ENCODE results near the gene ADGRG4. TPM values are rescaled to one million over a fixed set of nuclear protein-coding genes. Genes with fewer than 3 reads are reported as not detected.
A peak's percentile ranks its signal among the peaks of the same experiment; 100 is the strongest.

ADGRG4 gene
- total and polyA plus RNA-seq, 2 donors from 2014 or later = 0.13 TPM; not detected in 1

DNA sequence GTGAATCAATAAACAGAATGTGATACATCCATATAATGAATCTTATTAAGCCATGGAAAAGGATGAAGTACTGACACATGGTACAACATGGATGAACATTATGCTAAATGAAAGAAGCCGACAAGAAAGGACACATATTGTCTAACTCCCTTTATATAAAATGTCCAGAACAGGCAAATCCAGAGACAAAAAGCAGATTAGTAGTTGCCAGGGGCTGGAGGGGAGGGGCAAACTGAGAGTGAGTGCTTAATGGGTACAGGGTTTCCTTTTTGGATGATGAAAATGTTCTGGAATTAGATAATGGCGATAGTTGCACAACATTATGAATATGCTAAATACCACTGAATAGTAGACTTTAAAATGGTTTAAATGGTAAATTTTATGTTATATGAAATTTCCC lies 17.4 kb downstream of the ADGRG4 start:
- no peak for TF ChIP-seq CTCF (IDR thresholded peaks at IDR 0.05; ENCODE audit: borderline replicate concordance, extremely low read depth, insufficient read depth)
- no peaks in the 10 kb centered on the region for H3K36me3 ChIP-seq (ENCODE audit: control insufficient read depth in 2 of 3, insufficient read depth in 3 of 3, low read length in 3 of 3)
- no peak for FAIRE-seq

DNA sequence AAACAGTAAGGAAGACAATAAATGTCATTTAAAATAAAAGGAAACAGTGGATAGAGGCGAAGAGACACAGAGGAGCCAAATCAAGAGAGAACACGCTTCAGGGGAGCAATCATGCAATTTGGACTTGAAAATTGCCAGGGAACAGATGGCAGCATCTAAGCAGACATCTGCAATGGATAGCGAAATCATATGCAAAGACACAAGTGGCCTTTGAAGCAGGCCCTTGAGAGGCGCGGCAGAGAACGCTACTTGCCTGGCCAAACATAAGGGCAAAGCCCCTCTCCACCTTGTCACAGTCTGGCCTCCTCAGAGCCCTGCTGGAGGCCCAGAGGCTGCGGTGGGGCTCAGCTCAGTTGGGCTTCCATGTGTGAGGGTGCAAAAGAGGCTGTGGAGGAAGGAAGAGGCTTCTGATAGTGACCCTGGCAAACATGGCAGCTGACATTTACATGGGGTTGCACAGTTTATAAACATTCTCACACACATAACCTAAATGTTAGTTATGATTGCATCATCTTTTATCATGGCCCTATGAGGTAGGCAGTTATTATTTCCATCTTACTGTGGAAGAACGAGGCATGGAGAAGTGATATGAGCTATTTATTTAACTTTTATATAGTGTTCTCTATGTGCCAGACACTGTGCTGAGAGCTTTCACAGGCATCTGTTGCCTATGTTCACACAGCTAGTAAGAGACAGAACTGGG lies 18.3 kb downstream of the ADGRG4 start:
- DNase-seq = no peak
- no peaks in the 10 kb centered on the region for H3K27me3 ChIP-seq (ENCODE audit: control insufficient read depth, insufficient read depth, low read length)
- H3K4me3 ChIP-seq (ENCODE audit: low read length in 3 of 3) = no peak overlapping the region
- H3K36me3 ChIP-seq (ENCODE audit: control insufficient read depth in 2 of 3, insufficient read depth in 3 of 3, low read length in 3 of 3) = no peaks in the 10 kb centered on the region
- intact Hi-C loops (cut with DNase I) = no loop called here
- H3K9me3 ChIP-seq (ENCODE audit: control insufficient read depth in 2 of 3, insufficient read depth in 1 of 3, low read length in 3 of 3) = no peaks in the 10 kb centered on the region
- no peaks in the 10 kb centered on the region for H3K4me1 ChIP-seq (ENCODE audit: control insufficient read depth in 2 of 3, insufficient read depth in 2 of 3, low read depth in 1 of 3, low read length in 3 of 3)
- FAIRE-seq = no peak
- H3K27ac ChIP-seq (ENCODE audit: low read depth in 2 of 2, low read length in 2 of 2) = no peak overlapping the region
- no peak for TF ChIP-seq CTCF (IDR thresholded peaks at IDR 0.05; ENCODE audit: borderline replicate concordance, extremely low read depth, insufficient read depth)
- H3K9ac ChIP-seq (ENCODE audit: low read length in 3 of 3) = no peak overlapping the region

More for the DNA sequence above, 17.4 kb downstream of the ADGRG4 start:
- Histone ChIP-seq H3K27ac (ENCODE audit: low read depth in 2 of 2, low read length in 2 of 2) (no peak overlapping the region), H3K9me3 (ENCODE audit: control insufficient read depth in 2 of 3, insufficient read depth in 1 of 3, low read length in 3 of 3) (no peaks in the 10 kb centered on the region), H3K9ac (ENCODE audit: low read length in 3 of 3) (no peak overlapping the region), H3K4me1 (ENCODE audit: control insufficient read depth in 2 of 3, insufficient read depth in 2 of 3, low read depth in 1 of 3, low read length in 3 of 3) (no peaks in the 10 kb centered on the region), H3K27me3 (ENCODE audit: control insufficient read depth, insufficient read depth, low read length) (no peaks in the 10 kb centered on the region), H3K4me3 (ENCODE audit: low read length in 3 of 3) (no peak overlapping the region)
- no peak for DNase-seq
- intact Hi-C loops (cut with DNase I) = no loop called here

DNA sequence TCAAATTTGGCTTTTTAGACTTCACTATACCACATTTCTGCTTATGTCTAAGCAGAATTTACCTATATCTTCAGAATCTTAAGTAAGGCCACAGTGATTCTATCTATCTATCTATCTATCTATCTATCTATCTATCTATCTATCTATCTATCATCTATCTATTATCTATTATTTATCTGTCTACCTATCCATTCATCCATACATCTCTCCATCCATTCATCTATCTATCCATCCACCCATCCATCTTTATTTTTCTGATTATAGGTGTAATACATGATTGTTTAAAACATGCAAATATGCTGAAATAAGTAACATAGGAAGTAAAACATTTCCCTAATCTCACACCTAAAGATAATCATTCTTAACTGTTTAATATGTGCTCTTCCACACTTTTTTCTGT lies 18.8 kb downstream of the ADGRG4 start:
- H3K4me3 ChIP-seq (ENCODE audit: low read length in 3 of 3) = no peak overlapping the region
- H3K27me3 ChIP-seq (ENCODE audit: control insufficient read depth, insufficient read depth, low read length) = no peaks in the 10 kb centered on the region
- H3K36me3 ChIP-seq (ENCODE audit: control insufficient read depth in 2 of 3, insufficient read depth in 3 of 3, low read length in 3 of 3) = no peaks in the 10 kb centered on the region
- no peak for TF ChIP-seq CTCF (IDR thresholded peaks at IDR 0.05; ENCODE audit: borderline replicate concordance, extremely low read depth, insufficient read depth)
- DNase-seq = no peak
- no peaks in the 10 kb centered on the region for H3K9me3 ChIP-seq (ENCODE audit: control insufficient read depth in 2 of 3, insufficient read depth in 1 of 3, low read length in 3 of 3)
- H3K27ac ChIP-seq (ENCODE audit: low read depth in 2 of 2, low read length in 2 of 2) = no peak overlapping the region
- intact Hi-C loops (cut with DNase I) = no loop called here
- H3K9ac ChIP-seq (ENCODE audit: low read length in 3 of 3) = no peak overlapping the region
- H3K4me1 ChIP-seq (ENCODE audit: control insufficient read depth in 2 of 3, insufficient read depth in 2 of 3, low read depth in 1 of 3, low read length in 3 of 3) = no peaks in the 10 kb centered on the region
- peak; percentile 77 for FAIRE-seq

DNA sequence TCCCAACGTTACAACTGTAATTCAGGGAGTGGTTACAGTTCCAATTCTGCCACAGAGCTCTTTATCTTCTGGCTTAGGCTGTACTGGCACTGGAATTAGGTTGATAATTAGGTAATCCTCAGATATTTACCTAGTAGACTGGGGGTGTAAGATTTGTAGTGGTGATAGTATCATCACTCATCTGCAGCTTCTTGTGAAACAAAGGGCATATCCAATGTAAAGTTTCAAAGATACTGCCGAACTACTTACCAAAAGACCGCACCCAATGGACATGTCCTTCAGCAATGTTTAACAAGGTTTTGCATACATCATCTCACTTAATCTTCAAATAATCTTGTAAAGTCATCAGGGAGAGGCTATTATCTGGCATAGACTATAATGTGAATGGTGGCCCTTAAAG lies 20.8 kb downstream of the ADGRG4 start:
- Histone ChIP-seq H3K9me3 (ENCODE audit: control insufficient read depth in 2 of 3, insufficient read depth in 1 of 3, low read length in 3 of 3) (no peaks in the 10 kb centered on the region), H3K27me3 (ENCODE audit: control insufficient read depth, insufficient read depth, low read length) (no peaks in the 10 kb centered on the region), H3K9ac (ENCODE audit: low read length in 3 of 3) (no peak overlapping the region), H3K36me3 (ENCODE audit: control insufficient read depth in 2 of 3, insufficient read depth in 3 of 3, low read length in 3 of 3) (no peaks in the 10 kb centered on the region), H3K4me1 (ENCODE audit: control insufficient read depth in 2 of 3, insufficient read depth in 2 of 3, low read depth in 1 of 3, low read length in 3 of 3) (no peaks in the 10 kb centered on the region), H3K4me3 (ENCODE audit: low read length in 3 of 3) (no peak overlapping the region), H3K27ac (ENCODE audit: low read depth in 2 of 2, low read length in 2 of 2) (no peak overlapping the region)
- FAIRE-seq = no peak
- no peak for DNase-seq
- intact Hi-C loops (cut with DNase I) = no loop called here
- no peak for TF ChIP-seq CTCF (IDR thresholded peaks at IDR 0.05; ENCODE audit: borderline replicate concordance, extremely low read depth, insufficient read depth)

Data from kidney (tissue), 14 donors.